ENCODE measurements around the gene IQSEC1. TPM values are rescaled to one million over a fixed set of nuclear protein-coding genes. Genes with fewer than 3 reads are reported as not detected.

IQSEC1 gene
- polyA plus RNA-seq, 2 of the 4 experiments (the other 2 are of a cell fraction), result 3.7 to 10.7 TPM

DNA sequence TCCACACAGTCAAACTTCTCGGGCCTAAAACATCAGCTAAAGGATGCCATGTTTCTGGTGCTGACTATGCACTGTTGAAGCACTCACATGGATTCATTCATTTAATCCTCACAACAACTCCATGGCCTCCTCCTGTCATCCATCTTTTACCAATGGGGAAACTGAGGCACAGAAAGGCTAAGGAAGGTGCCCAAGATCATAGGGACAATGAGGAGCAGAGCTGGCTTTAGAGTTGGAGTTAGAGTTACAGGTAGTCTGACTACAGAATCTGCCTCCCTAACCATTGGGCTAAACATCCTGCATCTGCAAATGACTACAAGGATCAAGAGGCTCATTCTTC lies 111.6 kb downstream of the IQSEC1 start:
- no peak overlapping the region for H3K27ac ChIP-seq
- ATAC-seq (no peak), DNase-seq (ENCODE audit: low read depth in 1 of 2, low spot score in 1 of 2) (no peak), FAIRE-seq (no peak)
- no peak overlapping the region for H3K4me2 ChIP-seq
- no peaks in the 10 kb centered on the region for H3K9me3 ChIP-seq
- ChIA-PET POLR2A (no interaction called here), CTCF (interaction anchor here (0.6 to 3.1 kb wide), 4 partner anchors 13 to 59 kb away, joined by 3 to 12 read pairs (median 8); no protein-coding TSS in a partner anchor)
- WGBS (ENCODE audit: missing lambda C conversion rate), result 95% methylated on average over 1 of the region's 1 CpG
- H3K4me1 ChIP-seq, result peaks cover 25% of the 10 kb centered on the region
- no peak overlapping the region for H3K4me3 ChIP-seq
- TF ChIP-seq BCL3 (IDR thresholded peaks at IDR 0.05), result no peak
- TF ChIP-seq CBX8 (IDR thresholded peaks at IDR 0.05), result no peak
- no peak for TF ChIP-seq NPAS2 (CRISPR knock-in tag; IDR thresholded peaks at IDR 0.05; ENCODE audit: borderline replicate concordance)
- TF ChIP-seq BHLHE40 (IDR thresholded peaks at IDR 0.05; ENCODE audit: low read depth, low read length), result no peak
- TF ChIP-seq ZSCAN20 (CRISPR knock-in tag; IDR thresholded peaks at IDR 0.05), result no peak
- TF ChIP-seq, protein P1, sequence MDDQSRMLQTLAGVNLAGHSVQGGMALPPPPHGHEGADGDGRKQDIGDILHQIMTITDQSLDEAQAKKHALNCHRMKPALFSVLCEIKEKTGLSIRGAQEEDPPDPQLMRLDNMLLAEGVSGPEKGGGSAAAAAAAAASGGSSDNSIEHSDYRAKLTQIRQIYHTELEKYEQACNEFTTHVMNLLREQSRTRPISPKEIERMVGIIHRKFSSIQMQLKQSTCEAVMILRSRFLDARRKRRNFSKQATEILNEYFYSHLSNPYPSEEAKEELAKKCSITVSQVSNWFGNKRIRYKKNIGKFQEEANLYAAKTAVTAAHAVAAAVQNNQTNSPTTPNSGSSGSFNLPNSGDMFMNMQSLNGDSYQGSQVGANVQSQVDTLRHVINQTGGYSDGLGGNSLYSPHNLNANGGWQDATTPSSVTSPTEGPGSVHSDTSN (IDR thresholded peaks at IDR 0.05), result no peak
- TF ChIP-seq HMGXB4 (CRISPR knock-in tag; IDR thresholded peaks at IDR 0.05; ENCODE audit: borderline replicate concordance), result no peak
- no peak for TF ChIP-seq JUN (IDR thresholded peaks at IDR 0.05)
- TF ChIP-seq REST (IDR thresholded peaks at IDR 0.05), result no peak
- no peak for TF ChIP-seq HES2 (IDR thresholded peaks at IDR 0.05)
- no peak for TF ChIP-seq GATA3 (IDR thresholded peaks at IDR 0.05; ENCODE audit: borderline replicate concordance)
- TF ChIP-seq ZNF302 (CRISPR knock-in tag; IDR thresholded peaks at IDR 0.05), result no peak
- TF ChIP-seq HOXA7 (CRISPR knock-in tag; IDR thresholded peaks at IDR 0.05), result no peak
- no peak for TF ChIP-seq FOSB (CRISPR knock-in tag; IDR thresholded peaks at IDR 0.05)
- no peak for TF ChIP-seq HOXB13 (CRISPR knock-in tag; IDR thresholded peaks at IDR 0.05; ENCODE audit: low read depth)
- no peak for TF ChIP-seq USF2 (IDR thresholded peaks at IDR 0.05)
- TF ChIP-seq RFX5 (IDR thresholded peaks at IDR 0.05), result no peak
- TF ChIP-seq CTCF (IDR thresholded peaks at IDR 0.05), result no peak

Measured in A549 (cell line).